DOHH2 (cell line): ENCODE data around the gene CHRDL2.

Experiments used
- EZH2phosphoT487 ChIP-seq: fragments of 200-600 bp; sonication (generic); IDR thresholded peaks from 2 replicates; pipeline ENCODE4 v1.6.1; 2017; ENCODE audit warnings: borderline replicate concordance, mild to moderate bottlenecking, antibody characterized with exemption, low read length, moderate library complexity, mixed read lengths
- TF ChIP-seq, protein P1 (sequence below): fragments of 200-600 bp; sonication (generic); IDR thresholded peaks from one replicate; pipeline ENCODE4 v1.5.1; 2014; ENCODE audit warnings: antibody characterized with exemption, mild to moderate bottlenecking, low read depth, low read length; ENCODE audit not compliant: poor library complexity, severe bottlenecking

DNA sequence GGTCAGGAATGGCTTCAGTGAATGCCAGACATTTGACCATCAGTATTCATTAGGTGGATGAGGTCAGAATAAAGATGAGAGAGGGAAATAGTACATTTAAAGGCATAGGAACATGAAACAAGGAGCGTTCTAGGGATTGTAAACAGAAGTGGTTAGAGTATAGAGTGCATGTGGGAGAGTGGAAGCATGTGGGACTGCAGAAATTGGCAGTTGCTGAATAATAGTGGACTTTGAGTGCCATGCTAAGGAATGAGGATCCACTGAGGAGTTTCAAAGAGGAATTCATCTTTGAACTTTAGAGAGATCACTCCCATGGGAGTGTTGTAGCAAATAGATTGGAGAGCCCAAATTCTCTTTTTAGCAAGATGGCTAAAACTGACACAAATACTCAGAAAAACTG is 25.3 kb upstream of the CHRDL2 start:
- TF ChIP-seq, protein P1, sequence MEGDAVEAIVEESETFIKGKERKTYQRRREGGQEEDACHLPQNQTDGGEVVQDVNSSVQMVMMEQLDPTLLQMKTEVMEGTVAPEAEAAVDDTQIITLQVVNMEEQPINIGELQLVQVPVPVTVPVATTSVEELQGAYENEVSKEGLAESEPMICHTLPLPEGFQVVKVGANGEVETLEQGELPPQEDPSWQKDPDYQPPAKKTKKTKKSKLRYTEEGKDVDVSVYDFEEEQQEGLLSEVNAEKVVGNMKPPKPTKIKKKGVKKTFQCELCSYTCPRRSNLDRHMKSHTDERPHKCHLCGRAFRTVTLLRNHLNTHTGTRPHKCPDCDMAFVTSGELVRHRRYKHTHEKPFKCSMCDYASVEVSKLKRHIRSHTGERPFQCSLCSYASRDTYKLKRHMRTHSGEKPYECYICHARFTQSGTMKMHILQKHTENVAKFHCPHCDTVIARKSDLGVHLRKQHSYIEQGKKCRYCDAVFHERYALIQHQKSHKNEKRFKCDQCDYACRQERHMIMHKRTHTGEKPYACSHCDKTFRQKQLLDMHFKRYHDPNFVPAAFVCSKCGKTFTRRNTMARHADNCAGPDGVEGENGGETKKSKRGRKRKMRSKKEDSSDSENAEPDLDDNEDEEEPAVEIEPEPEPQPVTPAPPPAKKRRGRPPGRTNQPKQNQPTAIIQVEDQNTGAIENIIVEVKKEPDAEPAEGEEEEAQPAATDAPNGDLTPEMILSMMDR = no peak
- no peak for TF ChIP-seq EZH2phosphoT487
